Sigmoid colon (tissue), 4 donors: ENCODE results near the gene THSD7B.

ENCODE experiments used
- EP300 ChIP-seq, 4 donors: sonication (generic); formaldehyde crosslinking; IDR thresholded peaks; one replicate each; pipeline ENCODE4 v1.6.1; 2017; ENCODE audit warnings: antibody characterized with exemption in 4 of 4
- POLR2A ChIP-seq, 2 donors: fragments of 450-650 bp; IDR thresholded peaks; one replicate each; pipeline ENCODE4 v1.6.1; 2016; ENCODE audit warnings: antibody characterized with exemption in 2 of 2, mild to moderate bottlenecking in 2 of 2, moderate library complexity in 2 of 2

DNA sequence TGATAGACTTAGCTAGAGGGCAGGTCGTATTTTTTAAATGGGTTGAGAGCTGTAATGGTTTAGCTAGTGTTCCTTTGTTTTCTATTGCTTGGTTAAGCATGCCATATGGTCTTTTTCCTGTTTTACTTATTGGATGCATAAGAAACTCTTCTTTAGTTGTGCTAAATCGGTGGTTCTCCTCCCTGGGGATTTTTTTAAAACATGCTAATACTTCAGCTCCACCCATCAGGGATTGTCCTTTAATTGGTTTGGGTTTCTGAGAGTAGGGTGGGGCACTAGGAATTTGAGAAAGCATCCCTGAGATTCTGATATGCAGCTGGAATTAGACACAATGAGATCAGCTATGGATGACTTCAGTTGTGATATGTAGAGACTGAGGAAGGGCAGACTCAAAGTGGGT is 497.2 kb downstream of the THSD7B start:
- TF ChIP-seq POLR2A (IDR thresholded peaks at IDR 0.05) = no peak
- no peak for TF ChIP-seq EP300 (IDR thresholded peaks at IDR 0.05)
